Ramos (cell line): ENCODE results near the gene CCDC107.
"Not testable (repeated sequence)": the region's sequence is repeated elsewhere in the genome, so short reads cannot be mapped to it uniquely, and the experiment has no call there.

Source experiments
- in situ Hi-C: fragments of 300-500 bp; cut with MboI; formaldehyde crosslinking; loops from one replicate; pipeline ENCODE4 v1.14.3; 2022; ENCODE audit warnings: low sequenced_read_pairs; ENCODE audit not compliant: unreplicated experiment

CCDC107 gene

GRCh38 chr9:35636877-35637246 is 21.2 kb upstream of the CCDC107 start:
- in situ Hi-C loops: not testable (repeated sequence)

- in situ Hi-C loops: not testable (repeated sequence)
Measured at GRCh38 chr9:35637427-35637955, 20.6 kb upstream of the CCDC107 start.

GRCh38 chr9:35638751-35639150 is 19.3 kb upstream of the CCDC107 start:
- in situ Hi-C loops: not testable (repeated sequence)

- in situ Hi-C loops: not testable (repeated sequence)
Measured at GRCh38 chr9:35639225-35639624, 18.9 kb upstream of the CCDC107 start.

- in situ Hi-C loops: no loop called here
Measured at GRCh38 chr9:35639631-35640030, 18.5 kb upstream of the CCDC107 start.

- in situ Hi-C loops: not testable (repeated sequence)
Measured at GRCh38 chr9:35640431-35640830, 17.7 kb upstream of the CCDC107 start.

GRCh38 chr9:35641478-35641877 is 16.6 kb upstream of the CCDC107 start:
- in situ Hi-C loops: not testable (repeated sequence)

GRCh38 chr9:35643046-35643445 is 15.0 kb upstream of the CCDC107 start:
- in situ Hi-C loops: no loop called here

- in situ Hi-C loops: not testable (repeated sequence)
Measured at GRCh38 chr9:35645736-35646135, 12.4 kb upstream of the CCDC107 start.

GRCh38 chr9:35646153-35646532 is 11.9 kb upstream of the CCDC107 start:
- in situ Hi-C loops: no loop called here

GRCh38 chr9:35646533-35647265 is 11.4 kb upstream of the CCDC107 start:
- in situ Hi-C loops: no loop called here

GRCh38 chr9:35649431-35650340 is 8.4 kb upstream of the CCDC107 start:
- in situ Hi-C loops: loop anchor here (10.0 kb wide), 1 partner anchor 45 kb away; the partner anchor contains the start of gene TESK1

- in situ Hi-C loops: loop anchor here (10.0 kb wide), 1 partner anchor 46 kb away; the partner anchor contains the start of gene TESK1
Measured at GRCh38 chr9:35650341-35651158, 7.5 kb upstream of the CCDC107 start, which contains the start of gene SIT1. Gene SIT1 (minus strand): TSS chr9:35650931. CDS start chr9:35650853, 78 bp downstream.

GRCh38 chr9:35651956-35652828 is 5.9 kb upstream of the CCDC107 start:
- in situ Hi-C loops: loop anchor here (10.0 kb wide), 1 partner anchor 47 kb away; the partner anchor contains the start of gene TESK1

- in situ Hi-C loops: loop anchor here (10.0 kb wide), 1 partner anchor 48 kb away; the partner anchor contains the start of gene TESK1
Measured at GRCh38 chr9:35652829-35653209, 5.3 kb upstream of the CCDC107 start.

- in situ Hi-C loops: loop anchor here (10.0 kb wide), 1 partner anchor 49 kb away; the partner anchor contains the start of gene TESK1
Measured at GRCh38 chr9:35653611-35654010, 4.5 kb upstream of the CCDC107 start.

GRCh38 chr9:35656348-35656747 is 1.7 kb upstream of the CCDC107 start:
- in situ Hi-C loops: loop anchor here (10.0 kb wide), 1 partner anchor 52 kb away; the partner anchor contains the start of gene TESK1

- in situ Hi-C loops: loop anchor here (10.0 kb wide), 1 partner anchor 52 kb away; the partner anchor contains the start of gene TESK1
Measured at GRCh38 chr9:35656831-35657545, 1.1 kb upstream of the CCDC107 start.
